Fibroblast of skin of back (primary cell): ENCODE results near the gene TYW1.
"Not testable (repeated sequence)": the region's sequence is repeated elsewhere in the genome, so short reads cannot be mapped to it uniquely, and the experiment has no call there.

Experiments used
- DNase-seq: peaks from one replicate; pipeline ENCODE4 v3.0.0-alpha.2; 2013

Gene TYW1

DNA sequence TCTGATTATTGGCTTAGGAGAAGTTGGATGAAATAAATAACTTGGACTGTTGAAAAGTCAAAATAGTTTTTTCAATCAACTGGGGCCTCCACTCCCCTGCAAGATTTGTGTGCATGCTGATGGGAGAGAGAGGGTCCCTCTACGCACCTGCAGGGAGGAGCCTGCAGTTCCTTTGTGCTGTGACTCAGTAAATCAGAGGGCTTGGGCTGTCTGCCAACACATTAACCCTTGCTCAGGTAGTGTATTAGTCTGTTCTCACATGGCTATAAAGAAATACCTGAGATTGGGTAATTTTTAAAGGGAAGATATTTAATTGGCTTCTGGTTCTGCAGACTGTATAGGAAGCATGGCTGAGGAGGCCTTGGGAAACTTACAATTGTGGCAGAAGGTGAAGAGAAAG is 261.1 kb downstream of the TYW1 start:
- not testable (repeated sequence) for DNase-seq

GRCh38 chr7:67259363-67259762 is 262.7 kb downstream of the TYW1 start:
- not testable (repeated sequence) for DNase-seq

GRCh38 chr7:67260166-67260586 is 263.5 kb downstream of the TYW1 start:
- DNase-seq: not testable (repeated sequence)

- DNase-seq: not testable (repeated sequence)
These were observed 267.4 kb downstream of the TYW1 start for GRCh38 chr7:67264000-67264399.

DNA sequence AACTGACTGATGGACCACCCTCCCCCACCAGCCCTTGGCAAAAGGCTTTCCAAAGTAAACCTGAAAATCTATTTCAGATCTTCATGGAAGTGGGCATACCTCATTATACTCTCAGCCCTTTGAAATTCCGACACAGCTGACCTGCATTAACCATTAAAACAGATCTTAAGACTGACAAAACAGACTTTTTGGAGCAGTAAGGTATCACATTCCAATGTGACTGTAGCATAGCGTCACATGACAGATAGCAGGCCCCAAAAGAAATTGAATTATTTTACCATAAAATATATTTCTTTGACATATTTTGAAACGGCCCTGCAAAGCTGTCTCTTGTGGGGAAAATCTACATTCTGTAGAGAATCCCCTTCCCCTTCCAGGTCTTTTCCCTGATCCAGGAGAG is 269.4 kb downstream of the TYW1 start:
- not testable (repeated sequence) for DNase-seq

- no peak for DNase-seq
These were observed 271.3 kb downstream of the TYW1 start for GRCh38 chr7:67267914-67268313.

GRCh38 chr7:67269916-67270315 is 273.3 kb downstream of the TYW1 start:
- not testable (repeated sequence) for DNase-seq
